DOHH2 (cell line): ENCODE results near the gene SPOCK1.

Source experiments
- H3F3A ChIP-seq: fragments of 200-600 bp; sonication (generic), shearing (Covaris generic); 2 replicates; pipeline ENCODE4 v1.6.0; 2016; ENCODE audit warnings: antibody characterized with exemption, mild to moderate bottlenecking; ENCODE audit not compliant: control insufficient read depth, insufficient read depth
- H3K27ac ChIP-seq: fragments of 200-600 bp; sonication (generic); 2 replicates; pipeline ENCODE4 v1.5.1; 2014; ENCODE audit warnings: low read depth, mild to moderate bottlenecking, low read length, moderate library complexity
- H3K27me3 ChIP-seq: fragments of 200-600 bp; sonication (generic); 2 replicates; pipeline ENCODE4 v1.6.1; 2014; ENCODE audit warnings: mild to moderate bottlenecking, low read length, mixed read lengths; ENCODE audit not compliant: control insufficient read depth
- H3K36me3 ChIP-seq: fragments of 200-600 bp; sonication (generic); 2 replicates; pipeline ENCODE4 v1.6.1; 2014; ENCODE audit warnings: mild to moderate bottlenecking, low read length, moderate library complexity, mixed read lengths; ENCODE audit not compliant: control insufficient read depth
- H3K4me1 ChIP-seq: fragments of 200-600 bp; sonication (generic); 2 replicates; pipeline ENCODE4 v1.6.1; 2014; ENCODE audit warnings: mild to moderate bottlenecking, low read length, mixed read lengths; ENCODE audit not compliant: control insufficient read depth
- H3K4me2 ChIP-seq: fragments of 200-600 bp; sonication (generic); 2 replicates; pipeline ENCODE4 v1.6.0; 2014; ENCODE audit warnings: mild to moderate bottlenecking, low read length, moderate library complexity
- H3K4me3 ChIP-seq: fragments of 200-600 bp; sonication (generic); 2 replicates; pipeline ENCODE4 v1.5.1; 2014; ENCODE audit warnings: mild to moderate bottlenecking, low read length, mixed read lengths
- H3K79me2 ChIP-seq: fragments of 200-600 bp; sonication (generic); 2 replicates; pipeline ENCODE4 v1.6.1; 2014; ENCODE audit warnings: mild to moderate bottlenecking, low read length, mixed read lengths; ENCODE audit not compliant: control insufficient read depth
- H3K9me2 ChIP-seq: fragments of 200-600 bp; sonication (generic); replicated peaks from 2 replicates; pipeline ENCODE4 v1.6.1; 2014; ENCODE audit warnings: mild to moderate bottlenecking, low read length, mixed read lengths; ENCODE audit not compliant: control insufficient read depth
- H3K9me3 ChIP-seq: fragments of 200-600 bp; sonication (generic); 2 replicates; pipeline ENCODE4 v1.6.1; 2014; ENCODE audit warnings: antibody characterized with exemption, low read length, mixed read lengths; ENCODE audit not compliant: control insufficient read depth, insufficient read depth
- H4K20me1 ChIP-seq: fragments of 200-600 bp; sonication (generic); 2 replicates; pipeline ENCODE4 v1.6.0; 2014; ENCODE audit warnings: low read depth, mild to moderate bottlenecking, antibody characterized with exemption, low read length, moderate library complexity; ENCODE audit not compliant: control insufficient read depth, insufficient read depth
- EZH2phosphoT487 ChIP-seq: fragments of 200-600 bp; sonication (generic); IDR thresholded peaks from 2 replicates; pipeline ENCODE4 v1.6.1; 2017; ENCODE audit warnings: borderline replicate concordance, mild to moderate bottlenecking, antibody characterized with exemption, low read length, moderate library complexity, mixed read lengths
- TF ChIP-seq, protein P1 (sequence below): fragments of 200-600 bp; sonication (generic); IDR thresholded peaks from one replicate; pipeline ENCODE4 v1.5.1; 2014; ENCODE audit warnings: antibody characterized with exemption, mild to moderate bottlenecking, low read depth, low read length; ENCODE audit not compliant: poor library complexity, severe bottlenecking

Gene SPOCK1

DNA sequence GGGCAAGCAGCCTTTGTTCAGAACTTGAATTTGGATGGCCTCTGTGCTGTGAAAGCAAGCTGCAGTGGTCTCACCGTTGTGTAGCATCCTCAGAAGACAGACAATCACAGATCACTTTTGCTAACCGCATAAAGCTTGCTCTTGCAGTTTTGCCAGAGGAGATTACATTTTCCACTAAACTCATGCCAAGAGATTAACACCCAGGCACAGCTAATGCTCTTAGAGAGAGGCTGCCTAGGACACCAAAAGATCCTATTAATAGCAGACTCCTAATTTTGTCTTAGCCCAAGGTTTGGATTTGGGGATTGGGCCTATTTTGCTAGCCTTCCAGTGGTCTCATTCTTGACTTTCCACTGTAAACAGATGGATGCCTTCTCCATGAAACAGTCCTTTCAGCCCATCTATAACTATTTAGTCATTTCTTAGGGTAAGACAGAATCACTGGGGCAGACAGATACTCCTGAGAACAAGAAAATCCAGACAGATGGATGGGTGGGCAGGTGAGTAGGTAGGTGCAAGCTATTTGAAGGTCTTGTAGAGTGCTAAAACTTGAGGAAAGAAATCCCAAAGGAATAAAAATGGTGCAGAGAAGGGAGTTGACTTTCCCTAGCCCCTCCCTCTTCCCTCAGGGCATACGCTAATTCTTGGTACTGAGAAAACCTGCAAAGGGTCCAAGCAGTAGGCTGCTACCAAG is 506.2 kb downstream of the SPOCK1 start:
- Histone ChIP-seq H3F3A (no peaks in the 10 kb centered on the region), H3K27me3 (no peaks in the 10 kb centered on the region), H3K36me3 (no peaks in the 10 kb centered on the region), H3K79me2 (no peaks in the 10 kb centered on the region), H3K27ac (no peak overlapping the region), H3K9me3 (no peaks in the 10 kb centered on the region; the same call in 1 of the 2 replicates), H3K4me2 (no peak overlapping the region), H4K20me1 (no peaks in the 10 kb centered on the region), H3K4me3 (no peak overlapping the region), H3K4me1 (no peaks in the 10 kb centered on the region), H3K9me2 (no peaks in the 10 kb centered on the region)
- TF ChIP-seq EZH2phosphoT487 = no peak
- TF ChIP-seq, protein P1, sequence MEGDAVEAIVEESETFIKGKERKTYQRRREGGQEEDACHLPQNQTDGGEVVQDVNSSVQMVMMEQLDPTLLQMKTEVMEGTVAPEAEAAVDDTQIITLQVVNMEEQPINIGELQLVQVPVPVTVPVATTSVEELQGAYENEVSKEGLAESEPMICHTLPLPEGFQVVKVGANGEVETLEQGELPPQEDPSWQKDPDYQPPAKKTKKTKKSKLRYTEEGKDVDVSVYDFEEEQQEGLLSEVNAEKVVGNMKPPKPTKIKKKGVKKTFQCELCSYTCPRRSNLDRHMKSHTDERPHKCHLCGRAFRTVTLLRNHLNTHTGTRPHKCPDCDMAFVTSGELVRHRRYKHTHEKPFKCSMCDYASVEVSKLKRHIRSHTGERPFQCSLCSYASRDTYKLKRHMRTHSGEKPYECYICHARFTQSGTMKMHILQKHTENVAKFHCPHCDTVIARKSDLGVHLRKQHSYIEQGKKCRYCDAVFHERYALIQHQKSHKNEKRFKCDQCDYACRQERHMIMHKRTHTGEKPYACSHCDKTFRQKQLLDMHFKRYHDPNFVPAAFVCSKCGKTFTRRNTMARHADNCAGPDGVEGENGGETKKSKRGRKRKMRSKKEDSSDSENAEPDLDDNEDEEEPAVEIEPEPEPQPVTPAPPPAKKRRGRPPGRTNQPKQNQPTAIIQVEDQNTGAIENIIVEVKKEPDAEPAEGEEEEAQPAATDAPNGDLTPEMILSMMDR = no peak

DNA sequence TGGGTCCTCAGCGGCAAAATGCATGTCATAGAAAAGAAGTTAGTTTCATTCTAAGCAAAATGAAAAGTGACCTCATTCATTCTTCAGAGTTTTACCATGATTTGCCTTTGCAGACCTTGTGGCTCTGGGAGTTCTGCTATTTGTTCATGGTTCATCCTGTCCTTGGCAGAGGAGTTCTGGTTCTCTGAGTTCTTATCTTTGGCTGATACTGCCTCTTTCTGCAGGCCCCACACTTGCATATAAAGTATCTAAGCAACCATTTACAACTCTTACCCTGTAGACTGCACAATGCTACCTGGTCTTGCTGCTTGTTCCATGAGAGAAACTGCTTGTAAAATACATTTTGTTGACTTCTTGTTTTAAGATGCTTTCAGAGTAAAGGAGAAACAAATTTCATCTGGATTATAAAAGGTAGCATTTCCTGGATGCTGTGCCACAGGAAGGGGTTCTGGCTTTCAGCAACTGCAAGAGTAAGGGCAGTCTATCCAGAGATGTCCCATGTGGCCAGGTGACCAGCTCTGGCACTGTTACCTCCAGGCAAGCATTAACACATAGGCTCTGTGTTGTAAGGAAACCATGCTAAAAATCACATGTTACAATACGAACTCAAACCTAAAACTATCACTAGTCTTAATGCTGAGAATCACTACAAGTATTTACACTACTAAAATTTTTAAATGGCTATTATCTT is 513.2 kb downstream of the SPOCK1 start:
- no peak for TF ChIP-seq EZH2phosphoT487
- TF ChIP-seq, protein P1 = no peak
- Histone ChIP-seq H3K4me3 (no peak overlapping the region), H4K20me1 (no peaks in the 10 kb centered on the region), H3K9me3 (no peaks in the 10 kb centered on the region), H3K79me2 (no peaks in the 10 kb centered on the region), H3K9me2 (no peaks in the 10 kb centered on the region), H3K4me2 (no peak overlapping the region), H3K36me3 (no peaks in the 10 kb centered on the region), H3K4me1 (no peaks in the 10 kb centered on the region), H3F3A (no peaks in the 10 kb centered on the region), H3K27ac (no peak overlapping the region), H3K27me3 (no peaks in the 10 kb centered on the region)

DNA sequence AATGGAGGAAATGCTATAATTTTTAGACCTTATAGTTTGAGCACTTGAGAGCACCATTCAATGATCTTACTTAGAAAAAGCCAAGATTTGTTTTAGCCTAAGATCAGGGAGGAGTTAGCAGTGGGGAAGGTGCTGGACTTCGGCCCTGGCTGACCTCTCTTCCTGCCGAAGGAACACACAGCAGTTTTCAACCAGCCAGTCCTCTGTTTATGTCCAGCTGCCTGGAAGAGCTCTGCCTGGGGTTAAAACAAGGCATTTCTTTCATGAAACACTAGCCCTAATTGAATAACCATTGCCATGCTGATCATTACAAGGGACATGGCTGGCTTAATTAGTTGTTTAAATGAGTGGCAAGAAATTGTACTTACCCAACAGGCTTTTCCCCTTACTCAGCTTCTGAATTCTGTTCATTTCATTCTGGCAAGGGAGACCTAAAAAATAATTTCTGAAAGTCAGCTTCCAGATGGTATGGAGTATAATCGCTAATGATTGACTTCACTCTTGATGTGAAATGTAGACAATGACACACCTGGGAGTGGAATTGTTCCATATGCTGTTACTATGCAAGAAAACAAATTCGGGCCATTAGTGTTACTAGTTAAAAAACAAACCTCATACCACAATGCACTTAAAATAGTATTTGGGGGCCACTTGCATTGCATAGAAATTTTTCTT is 514.2 kb downstream of the SPOCK1 start:
- Histone ChIP-seq H3K9me2 (no peaks in the 10 kb centered on the region), H3K79me2 (no peaks in the 10 kb centered on the region), H3K27me3 (no peaks in the 10 kb centered on the region), H3K4me2 (no peak overlapping the region), H4K20me1 (no peaks in the 10 kb centered on the region), H3K4me1 (no peaks in the 10 kb centered on the region), H3K27ac (no peak overlapping the region), H3K4me3 (no peak overlapping the region), H3K9me3 (no peaks in the 10 kb centered on the region), H3F3A (no peaks in the 10 kb centered on the region), H3K36me3 (no peaks in the 10 kb centered on the region)
- TF ChIP-seq, protein P1 = no peak
- TF ChIP-seq EZH2phosphoT487 = no peak
